T follicular helper cell (primary cell): ENCODE data around the gene GPR63.

Experiments used
- DNase-seq: peaks from one replicate; pipeline ENCODE4 v3.0.0-alpha.2; 2020; ENCODE audit warnings: low read depth

GPR63 gene

DNA sequence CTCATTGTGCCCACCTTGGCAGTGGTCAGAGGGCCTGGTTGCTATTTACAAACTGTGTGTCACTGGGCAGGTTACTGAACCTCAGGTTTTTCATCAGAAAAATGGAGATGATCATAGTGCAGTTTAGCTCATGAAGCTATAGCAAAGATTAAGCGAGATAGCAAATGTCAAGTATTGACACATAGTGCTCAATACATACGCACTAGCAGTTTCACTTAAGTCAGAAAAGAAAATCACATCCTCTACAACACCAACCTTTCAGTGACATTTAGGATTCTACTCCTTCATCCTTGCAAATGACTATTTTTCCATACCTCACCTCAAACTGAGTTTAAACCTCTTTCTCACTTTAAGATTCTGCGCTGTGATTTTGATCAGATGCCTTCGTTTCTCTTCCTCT is 16.2 kb downstream of the GPR63 start:
- no peak for DNase-seq

DNA sequence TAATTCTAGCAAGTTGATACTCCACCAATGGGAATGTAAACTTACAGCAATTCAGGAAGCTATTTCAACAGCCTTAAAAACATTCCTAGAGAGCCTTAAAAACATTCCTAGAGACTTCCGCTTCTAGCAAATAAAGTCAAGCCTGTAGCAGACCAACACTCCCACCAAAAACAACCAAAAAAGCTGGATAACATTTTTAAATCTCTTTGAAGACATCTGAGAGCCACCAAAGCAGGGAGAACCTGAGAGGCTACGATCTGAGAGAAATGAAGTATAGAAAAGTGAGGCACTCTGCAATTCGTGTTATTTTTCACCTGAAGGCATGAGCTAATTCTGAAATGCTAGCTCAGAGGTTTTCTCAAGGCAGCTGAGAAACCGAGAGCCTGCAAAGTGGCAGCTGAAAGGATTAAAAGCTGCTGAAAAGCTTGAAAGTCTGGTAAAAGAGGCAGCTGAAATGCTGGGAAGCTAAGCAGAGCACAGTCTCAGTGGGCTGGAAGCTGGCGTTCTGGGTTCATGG is 20.9 kb downstream of the GPR63 start:
- DNase-seq = no peak

DNA sequence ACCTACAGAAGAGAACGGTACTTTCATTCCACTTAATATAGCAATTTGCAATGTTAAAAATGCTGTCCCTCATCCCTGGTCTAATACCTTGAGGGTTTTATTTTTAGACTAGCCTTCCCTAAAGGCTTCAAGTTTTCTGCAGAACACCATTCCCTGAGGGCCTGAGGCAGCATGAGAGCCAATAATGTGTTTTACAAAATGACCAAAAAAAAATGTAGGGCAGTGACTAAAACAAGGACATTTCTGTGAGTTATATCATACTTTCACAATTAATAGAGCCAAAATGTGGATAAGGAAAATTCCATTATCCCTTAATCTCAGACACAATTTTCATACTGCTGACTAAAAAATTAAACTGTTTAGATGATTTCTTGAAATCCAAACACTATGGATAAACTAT is 22.7 kb downstream of the GPR63 start:
- no peak for DNase-seq

DNA sequence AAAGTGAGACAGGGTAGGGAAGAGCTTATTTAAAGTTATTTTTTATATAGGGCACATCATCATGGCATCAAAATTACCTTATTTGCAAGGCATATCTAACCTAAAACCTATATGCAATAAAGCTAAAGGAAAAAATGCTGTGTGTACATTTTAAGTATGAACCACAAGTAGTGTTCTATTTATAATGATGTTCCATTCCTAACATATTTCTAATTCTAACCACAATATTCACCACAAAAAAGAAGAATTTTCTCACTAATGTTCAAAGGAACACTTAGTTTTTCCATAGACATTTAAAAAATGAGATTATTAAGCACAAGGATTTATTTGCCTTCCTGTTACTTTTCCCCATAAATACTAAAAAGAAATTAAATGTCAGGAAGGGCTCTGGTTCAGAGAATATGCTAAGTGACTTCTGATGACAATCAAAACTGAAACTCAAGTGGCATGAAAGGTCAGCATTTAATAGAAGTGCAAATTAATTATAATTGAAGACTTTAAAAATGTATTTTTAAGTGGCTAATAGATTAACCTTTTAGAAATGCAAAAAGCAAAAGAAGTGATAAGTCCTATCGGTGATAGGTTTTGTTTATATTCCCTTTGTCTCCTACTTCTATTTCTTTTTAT is 25.1 kb downstream of the GPR63 start:
- no peak for DNase-seq

DNA sequence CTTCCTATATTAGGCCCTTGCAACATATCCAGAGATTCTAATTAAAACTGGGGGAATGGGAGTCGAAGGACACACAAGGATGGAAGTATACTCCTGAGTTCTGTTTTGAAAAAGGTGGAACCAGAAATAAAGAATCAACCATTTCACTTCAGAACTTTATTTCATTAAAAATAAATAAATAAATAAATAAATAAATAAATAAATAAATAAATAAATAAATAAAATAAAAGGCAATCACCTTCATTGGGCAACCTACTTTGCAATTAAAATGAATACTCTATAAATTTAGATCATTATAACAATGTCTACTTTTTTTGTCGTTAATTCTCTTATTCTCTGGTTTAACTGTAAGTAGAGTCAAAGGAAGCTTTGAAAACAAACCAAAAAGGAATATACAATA is 25.6 kb downstream of the GPR63 start:
- no peak for DNase-seq

DNA sequence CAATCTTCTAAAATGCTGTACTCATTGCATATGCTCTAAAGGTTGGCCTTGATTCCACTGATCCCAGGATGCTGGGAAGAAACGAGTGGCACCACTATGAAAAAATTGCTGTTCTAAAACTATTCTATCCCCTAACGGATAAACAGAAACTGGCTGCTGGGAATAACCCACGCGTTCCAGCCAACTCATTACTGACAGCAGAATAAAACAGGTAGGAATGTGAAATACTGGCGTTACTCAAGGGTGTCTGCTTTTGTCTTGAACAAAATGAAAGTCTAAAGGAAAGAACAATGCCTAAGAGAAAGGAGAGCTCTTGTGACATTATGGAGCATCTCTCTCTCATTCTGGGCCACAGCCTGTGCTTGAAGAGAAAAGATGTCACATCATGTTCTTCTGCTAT is 26.1 kb downstream of the GPR63 start:
- no peak for DNase-seq

DNA sequence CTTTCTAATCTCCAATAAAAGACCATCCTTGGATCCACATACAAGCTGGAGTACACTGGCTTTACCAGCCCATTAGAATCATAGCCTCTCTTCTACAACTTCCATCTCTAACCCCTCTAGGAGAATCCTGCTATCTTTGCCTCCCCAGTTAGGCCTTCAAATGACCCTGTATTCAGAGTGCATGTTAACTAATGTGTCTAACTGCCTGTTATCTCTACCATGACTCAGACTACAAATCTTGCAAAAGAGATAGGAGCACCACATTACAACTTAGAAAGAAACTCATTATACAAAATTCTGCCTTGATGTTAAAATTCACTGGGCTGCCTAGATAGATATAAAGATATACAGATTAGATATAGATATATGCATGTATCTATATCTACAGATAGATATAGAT is 28.2 kb downstream of the GPR63 start:
- DNase-seq = no peak

DNA sequence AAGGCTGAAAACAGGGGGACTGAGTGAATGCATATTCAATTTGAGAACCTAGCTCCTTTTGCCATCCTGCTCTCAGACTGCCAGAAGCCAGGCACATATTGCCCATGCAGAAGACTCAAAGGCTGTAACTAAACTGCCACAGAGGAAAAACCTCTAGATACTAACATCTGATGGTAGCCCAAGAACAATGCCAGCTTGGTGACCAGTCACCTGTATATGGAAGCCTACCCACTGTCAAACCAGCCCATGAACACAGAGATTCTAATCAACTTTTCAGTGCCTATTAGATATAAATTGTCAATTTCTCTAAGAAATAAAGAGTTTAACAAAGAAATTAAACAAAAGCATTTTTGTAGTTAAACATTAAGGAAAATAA is 34.2 kb downstream of the GPR63 start:
- no peak for DNase-seq

DNA sequence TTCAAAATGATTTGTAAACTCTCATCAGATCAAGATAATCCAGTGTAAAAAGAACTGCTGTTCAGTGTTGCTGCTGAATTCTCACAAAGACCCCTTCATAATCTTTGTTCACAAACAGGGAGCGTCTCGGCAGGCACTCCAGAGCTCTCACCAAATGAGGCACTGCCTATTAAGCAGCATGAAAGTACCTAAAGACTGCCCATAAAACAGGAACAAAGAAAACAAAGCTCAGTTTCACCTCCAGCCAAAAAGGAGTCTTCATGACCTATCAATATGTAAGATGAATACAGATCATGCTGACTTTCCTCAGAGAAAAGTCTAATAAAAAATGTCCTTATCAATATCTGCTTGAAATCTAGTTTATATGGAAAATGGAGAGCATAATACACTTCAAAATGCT is 41.8 kb downstream of the GPR63 start:
- no peak for DNase-seq

DNA sequence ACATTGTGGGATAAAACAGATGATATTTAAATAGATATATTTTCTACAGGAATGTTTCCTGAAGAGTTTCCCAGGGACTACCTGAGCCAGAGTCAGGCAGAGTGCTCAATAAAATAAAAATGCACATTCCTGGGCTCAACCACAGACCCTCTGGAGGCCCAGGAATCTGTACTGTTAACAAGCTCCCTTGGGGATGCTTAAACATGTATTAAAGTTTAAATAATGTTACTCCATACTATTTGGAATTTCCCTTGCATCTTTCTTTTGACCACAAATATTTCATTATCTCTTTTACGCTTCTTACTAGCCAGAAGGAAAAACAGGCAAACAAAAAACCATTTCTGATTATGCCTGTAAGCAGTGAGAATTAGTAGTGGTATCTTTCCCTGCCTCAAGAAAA is 42.3 kb downstream of the GPR63 start:
- DNase-seq = no peak

DNA sequence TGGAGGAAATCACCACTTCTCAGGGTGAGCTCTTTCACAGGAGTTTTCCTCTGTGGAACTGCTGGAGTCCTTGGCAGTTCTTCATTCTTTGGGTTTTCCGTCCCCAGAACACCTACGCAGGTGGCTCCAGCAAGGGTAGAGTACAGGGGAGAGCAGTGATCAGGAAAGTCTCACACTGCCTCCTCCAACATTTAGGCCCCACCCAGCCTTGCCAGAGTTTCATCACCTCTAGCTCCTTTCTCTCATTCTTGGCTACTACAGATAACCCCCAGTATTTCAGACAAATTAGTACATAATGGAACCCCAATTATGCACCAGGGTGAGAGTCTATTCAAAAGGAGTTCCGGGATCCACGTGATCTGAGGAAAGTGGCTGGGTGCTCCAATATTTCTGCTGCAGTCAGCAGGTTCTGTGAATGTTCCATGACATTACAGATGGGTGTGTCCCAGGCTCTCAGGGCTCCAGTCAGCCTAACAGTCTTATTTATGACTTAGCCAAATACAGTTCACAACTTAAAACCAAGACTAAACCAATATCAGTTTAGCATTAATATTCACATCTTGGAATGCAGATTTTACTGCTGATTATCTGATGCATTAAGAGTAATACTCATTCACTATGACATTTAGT is 44.6 kb downstream of the GPR63 start:
- no peak for DNase-seq

DNA sequence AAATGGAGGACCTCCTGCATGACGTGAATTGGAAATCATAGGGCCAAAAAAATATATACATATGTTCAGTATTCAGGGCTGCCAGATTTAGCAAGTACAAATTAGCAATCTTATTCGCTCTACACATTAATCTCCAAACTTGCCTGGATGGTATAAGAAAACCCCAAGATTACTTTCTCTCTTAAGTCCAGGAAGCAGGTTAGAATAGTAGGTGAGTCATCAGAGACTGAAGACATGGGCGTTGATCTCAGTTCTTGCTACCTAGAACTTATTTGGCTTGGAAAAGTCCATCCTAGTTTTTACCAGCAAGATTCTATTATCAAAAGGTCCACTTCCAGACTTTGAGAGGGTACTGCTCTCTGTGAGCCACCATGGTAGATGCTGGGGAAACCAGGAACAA is 47.4 kb downstream of the GPR63 start:
- no peak for DNase-seq

DNA sequence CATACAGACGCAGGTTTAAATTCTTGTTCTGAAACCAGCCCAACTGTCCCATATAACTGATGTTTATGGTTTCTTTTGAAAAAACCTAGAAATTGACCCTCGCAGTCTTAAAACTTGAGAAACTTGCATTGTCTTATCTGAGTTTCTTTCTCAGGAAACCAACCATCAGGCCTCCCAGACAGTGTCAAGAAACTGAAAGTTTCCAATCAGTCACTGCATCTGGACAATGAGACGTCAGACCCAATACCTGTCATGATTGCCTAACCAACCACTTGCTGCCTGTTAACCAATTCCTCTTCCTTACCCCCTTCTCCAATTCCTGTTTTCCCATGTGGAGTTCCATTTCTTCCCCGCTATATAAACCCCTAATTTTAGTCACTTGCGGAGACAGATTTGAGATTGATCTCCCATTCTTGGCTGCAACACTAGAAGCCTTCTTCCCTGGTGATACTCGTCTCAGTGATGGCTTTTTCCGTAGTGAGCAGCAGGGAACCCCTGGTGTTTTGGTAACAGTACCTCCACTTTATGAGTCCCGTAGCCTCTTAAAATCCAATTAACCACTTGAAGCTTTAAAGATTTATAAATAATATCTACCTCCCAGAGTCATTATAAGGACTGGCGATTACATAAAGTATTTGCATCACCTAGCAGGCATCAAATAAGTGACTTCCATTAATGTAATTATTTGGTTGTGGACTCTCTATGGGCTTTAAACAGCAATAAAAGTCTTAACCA is 49.3 kb downstream of the GPR63 start:
- DNase-seq = no peak

DNA sequence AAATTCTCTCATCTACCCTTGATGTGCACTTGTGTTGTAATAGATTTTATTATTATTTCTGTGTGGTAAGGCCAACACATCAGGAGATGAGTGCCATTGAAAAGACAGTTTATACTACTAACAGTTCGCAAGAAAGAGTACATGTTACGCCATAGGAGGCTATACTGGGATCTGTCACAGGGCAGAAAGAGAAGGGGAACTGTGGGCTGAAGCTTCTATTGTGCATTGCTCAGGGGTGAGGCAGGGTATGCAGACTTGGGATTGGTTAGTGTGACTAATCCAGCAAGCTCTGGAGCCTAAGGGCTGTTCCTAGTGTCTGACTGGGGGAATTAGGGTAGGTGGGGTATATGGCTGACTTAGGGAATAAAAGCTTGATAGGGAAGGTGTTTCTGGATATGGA is 50.9 kb downstream of the GPR63 start:
- no peak for DNase-seq

DNA sequence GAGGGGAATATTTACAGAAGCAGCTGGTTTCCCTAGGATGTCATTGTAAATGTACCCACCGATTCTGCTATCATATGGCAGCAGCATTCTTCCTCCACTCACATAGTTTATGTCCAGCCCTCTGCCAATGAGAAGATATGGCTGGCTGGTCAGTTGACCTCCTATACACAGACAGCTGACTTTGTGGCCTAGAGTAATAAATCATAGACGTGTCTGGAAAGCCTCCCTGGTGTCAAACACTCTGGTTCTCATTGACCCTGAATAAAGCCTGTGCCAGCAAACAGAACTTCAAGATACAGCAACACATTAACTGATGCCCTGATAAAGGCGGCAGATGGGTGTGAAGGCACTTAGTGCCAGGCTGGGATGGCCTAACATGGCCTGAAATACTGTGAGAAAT is 52.6 kb downstream of the GPR63 start:
- no peak for DNase-seq

DNA sequence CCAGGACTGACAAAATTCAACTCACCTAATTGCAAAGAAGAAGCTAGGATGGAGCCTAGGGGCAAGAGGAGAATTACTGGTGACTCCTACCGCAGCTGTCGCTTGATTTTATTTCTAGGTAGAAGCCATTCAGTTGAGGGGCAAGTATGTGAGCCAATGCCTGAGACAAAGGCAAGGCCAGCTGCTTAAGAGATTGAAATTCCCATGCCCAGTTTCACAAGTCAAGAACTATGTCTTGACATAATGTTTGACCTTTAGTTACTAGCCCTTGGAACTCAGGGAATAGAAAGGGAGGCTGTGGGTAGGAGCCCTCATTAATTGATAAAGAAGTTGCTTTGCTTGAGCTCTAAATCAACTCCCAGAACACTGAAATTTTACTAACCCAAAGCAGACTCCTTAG is 54.0 kb downstream of the GPR63 start:
- DNase-seq = no peak

DNA sequence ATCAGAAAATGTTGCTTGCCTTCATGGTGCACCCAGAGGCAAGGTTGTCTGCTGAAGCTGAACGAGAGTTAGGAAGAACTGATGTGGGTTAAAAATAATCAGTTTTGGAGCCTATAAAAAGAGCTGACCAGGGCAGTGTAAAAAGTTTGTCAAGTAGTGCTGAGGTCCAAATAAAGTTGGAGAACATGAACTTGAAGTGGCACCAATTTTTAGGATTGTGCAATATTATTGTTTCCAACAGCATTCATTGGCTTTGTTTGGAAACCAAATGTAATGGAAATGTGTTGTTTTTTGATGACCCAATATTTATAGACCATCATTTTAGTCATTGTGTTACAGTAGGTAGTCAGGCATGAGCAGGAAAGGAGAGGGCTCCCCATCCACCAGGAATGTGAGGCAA is 55.7 kb downstream of the GPR63 start:
- no peak for DNase-seq

DNA sequence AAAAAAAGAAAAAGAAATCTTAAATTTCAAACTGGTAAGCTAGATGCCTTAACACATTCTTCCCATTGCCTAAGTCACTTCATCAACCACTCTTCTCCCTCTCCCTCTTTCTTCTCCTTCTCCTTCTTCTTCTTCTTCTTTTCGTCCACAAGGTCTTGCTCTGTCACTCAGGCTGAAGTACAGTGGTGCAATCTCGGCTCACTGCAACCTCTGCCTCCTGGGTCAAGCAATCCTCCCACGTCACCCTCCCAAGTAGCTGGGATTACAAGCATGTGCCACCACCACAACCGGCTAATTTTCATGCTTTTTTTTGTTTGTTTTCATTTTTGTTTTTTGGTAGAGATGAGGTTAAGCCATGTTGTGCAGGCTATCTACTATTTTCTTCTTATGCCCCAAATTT is 60.2 kb downstream of the GPR63 start:
- no peak for DNase-seq

DNA sequence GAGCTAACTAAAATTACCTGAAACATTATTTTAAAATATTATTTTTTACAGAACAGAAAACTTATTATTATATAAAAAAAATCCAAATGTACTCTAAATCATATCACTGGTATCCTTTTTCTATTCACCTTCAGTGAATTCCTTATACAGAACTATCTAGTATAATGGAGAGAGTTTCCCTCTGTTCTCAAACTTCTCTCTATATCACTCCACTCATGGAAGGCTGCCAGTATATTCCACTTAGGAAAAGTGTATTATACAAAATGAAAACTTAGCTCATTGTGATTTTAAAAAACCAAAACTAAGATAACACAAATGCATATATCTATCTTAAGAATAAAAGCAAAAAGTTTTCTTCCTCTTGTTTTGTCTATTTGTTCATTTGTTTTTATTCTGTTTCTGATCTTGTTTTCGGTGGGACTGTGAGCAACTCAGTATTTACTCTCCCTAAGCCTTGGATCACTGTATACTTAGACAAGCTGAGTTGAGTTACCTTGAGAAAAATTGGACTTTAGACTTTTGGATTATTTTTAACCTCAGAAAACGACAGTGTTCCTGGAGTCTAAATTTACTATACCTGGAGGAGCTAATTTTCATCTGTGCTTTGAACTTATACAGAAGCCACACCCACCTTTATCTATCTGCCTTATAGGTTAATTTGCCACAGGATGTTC is 61.4 kb downstream of the GPR63 start:
- no peak for DNase-seq

DNA sequence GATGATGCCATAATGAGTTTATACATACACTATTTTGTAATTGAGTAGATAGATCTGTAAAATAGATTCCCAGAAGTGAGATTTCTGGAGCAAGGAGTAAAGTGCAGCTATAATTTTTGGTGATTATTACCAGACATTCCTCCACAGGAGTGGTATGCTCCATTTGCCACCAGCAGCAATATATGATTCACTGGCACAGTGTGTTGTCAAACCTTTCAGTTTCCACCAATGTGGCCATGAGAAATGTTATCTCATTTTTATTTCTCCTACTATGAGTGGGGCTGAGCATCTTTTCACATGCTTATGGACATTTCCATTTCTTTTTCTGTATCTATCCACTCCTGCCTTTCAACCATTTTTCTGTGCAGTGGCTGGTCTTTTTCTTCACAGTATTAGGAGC is 70.5 kb downstream of the GPR63 start:
- DNase-seq = no peak

DNA sequence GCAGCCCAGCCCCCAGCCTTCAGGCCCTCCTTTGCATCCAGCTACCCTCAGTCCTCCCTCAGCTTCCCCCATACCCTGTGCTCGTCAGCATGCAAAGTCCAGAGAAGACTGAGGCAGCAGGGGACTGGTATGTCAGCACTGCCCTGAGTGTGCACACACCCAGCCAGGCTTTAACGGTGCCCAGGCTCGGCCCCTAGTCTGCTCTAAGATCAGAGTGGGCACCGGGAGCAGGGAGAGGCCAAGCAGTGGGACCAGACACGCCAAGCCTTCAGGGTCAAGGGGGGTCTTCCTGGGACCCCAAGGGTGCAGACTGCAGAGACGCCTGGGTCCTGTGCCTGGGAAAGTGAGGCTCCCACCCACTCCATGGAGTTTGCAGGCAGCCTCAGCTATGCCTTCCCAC is 74.7 kb downstream of the GPR63 start:
- DNase-seq = no peak

DNA sequence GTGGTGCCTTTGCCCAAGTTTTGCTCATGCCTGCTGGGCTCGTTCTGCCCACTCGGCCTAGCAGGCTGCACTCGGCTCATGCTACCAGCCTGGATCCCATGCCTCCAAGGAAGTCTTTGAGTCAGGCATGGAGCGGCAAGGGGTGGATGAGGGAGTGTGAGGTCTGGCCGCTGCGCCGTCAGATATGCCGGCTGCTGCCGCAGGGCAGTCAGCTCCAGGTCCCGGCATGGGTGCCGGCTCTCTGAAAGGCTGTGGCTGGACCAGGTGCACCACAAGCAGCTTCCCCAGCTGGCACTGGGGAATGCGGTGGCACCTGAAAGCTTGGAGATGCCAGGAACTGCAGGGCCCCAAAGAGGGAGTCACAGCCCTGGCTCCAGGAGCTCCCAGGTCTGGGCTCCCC is 75.5 kb downstream of the GPR63 start:
- DNase-seq = no peak

DNA sequence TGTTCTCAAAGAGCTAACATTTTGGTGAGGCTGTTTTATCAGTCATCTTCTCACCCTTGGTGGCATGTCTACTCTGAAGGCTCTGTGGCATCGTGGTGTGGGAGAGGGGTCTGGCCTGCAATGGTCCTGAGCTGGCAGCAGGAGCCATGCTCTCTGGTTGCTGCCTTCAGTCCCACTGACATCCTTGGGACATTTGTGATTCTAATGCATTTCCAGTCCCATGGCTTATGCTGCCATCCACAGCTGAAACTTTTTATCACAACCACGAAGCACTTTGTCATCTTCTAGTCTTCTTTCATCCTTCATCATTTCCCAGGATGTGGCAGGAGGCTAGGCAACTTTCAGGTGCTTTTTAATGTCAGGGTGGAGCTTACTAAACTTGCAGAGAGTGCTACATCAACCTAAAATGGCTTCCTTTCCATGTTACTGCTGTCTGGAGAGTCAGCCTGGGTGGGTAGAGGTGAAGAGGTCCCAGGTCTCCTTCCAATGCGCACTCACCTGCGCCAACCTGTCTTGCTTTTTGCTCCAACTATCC is 77.1 kb downstream of the GPR63 start:
- no peak for DNase-seq
